ENCODE data around the gene VTCN1.
"Not testable (repeated sequence)": the region's sequence is repeated elsewhere in the genome, so short reads cannot be mapped to it uniquely, and the experiment has no call there.

The VTCN1 gene

DNA sequence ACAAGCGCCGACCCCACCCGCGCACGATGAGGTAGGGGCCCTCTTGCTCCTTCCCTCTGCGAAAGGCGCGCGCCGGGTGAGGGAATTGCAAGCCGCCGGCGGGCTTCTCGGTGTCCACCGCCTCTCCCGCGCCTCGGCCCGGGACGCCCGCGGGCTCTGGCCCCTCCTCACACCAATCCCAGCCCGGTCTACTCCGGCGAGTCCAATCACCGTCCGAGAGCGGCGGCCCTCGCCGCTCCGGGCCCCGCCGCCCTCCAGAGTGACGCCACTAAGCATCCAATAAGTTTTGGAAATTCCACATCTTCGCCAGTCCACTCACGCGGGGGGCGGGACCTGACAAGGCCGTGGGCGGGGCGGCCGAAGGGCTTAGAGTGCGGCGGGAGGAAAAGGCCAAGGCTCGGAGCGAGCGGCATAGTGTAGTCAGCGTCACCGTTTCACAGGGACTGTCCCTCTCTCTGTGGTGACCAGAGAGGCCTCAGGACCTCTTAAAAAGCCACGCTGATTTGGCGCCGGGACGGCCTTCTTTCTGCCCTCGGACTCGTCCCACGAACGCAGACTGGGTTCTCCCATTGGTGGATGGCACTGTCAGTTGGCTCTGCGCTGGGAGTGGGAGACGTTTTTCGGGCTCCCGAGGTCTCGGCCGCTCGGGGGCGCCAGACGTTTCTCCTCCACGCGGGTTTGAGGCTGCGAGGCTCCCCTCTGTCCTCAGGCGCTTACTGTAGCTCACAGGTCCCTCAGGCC is 89.0 kb downstream of the VTCN1 start, which contains the start of gene TRIM45:
TRIM45 (minus strand) TSS at position 161 of the 741 bp plus-strand sequence. CDS start 548 bp downstream, outside the sequence.
- Histone ChIP-seq H2BK5ac (ENCODE audit: low read depth, low read length, poor library complexity) (peak within 1 kb of the TSS; percentile 96), H3K14ac (ENCODE audit: low read length) (peak within 1 kb of the TSS; percentile 81), H2BK120ac (ENCODE audit: insufficient read depth, low read length, poor library complexity) (peak within 1 kb of the TSS; percentile 96), H3K4me1 (ENCODE audit: control insufficient read depth in 1 of 2, insufficient read depth in 2 of 2, low read length in 2 of 2) (peaks cover 21 to 28% of the 10 kb centered on the region in 2 experiments), H3K23ac (ENCODE audit: low read length) (no peak within 1 kb of the TSS), H2AK5ac (ENCODE audit: low read length) (peak within 1 kb of the TSS; percentile 82), H3K79me2 (ENCODE audit: control insufficient read depth, insufficient read depth, low read length, poor library complexity) (peaks cover 12% of the 10 kb centered on the region), H3K27ac (ENCODE audit: low read depth, low read length) (peak within 1 kb of the TSS; percentile 96), H4K12ac (ENCODE audit: low read depth, low read length) (peak within 1 kb of the TSS; percentile 93), H3K4me2 (ENCODE audit: low read length) (peak within 1 kb of the TSS; percentile 89), H3K9me3 (ENCODE audit: insufficient read depth, low read depth, low read length) (no peaks in the 10 kb centered on the region), H4K91ac (ENCODE audit: low read depth, low read length) (peak within 1 kb of the TSS; percentile 93), H3K4ac (ENCODE audit: low read depth, low read length) (peak within 1 kb of the TSS; percentile 84), H4K8ac (ENCODE audit: low read depth, low read length) (peak within 1 kb of the TSS; percentile 93), H3K9ac (ENCODE audit: low read length) (peak within 1 kb of the TSS; percentile 90), H3K79me1 (ENCODE audit: low read length) (peaks cover 21% of the 10 kb centered on the region), H3K36me3 (ENCODE audit: control insufficient read depth in 1 of 2, insufficient read depth in 2 of 2, low read length in 2 of 2) (peaks cover 9 to 12% of the 10 kb centered on the region in 2 experiments), H3K27me3 (ENCODE audit: insufficient read depth, low read length) (no peaks in the 10 kb centered on the region), H2AFZ (ENCODE audit: insufficient read depth, low read length, poor library complexity) (peak within 1 kb of the TSS; percentile 84), H3K4me3 (ENCODE audit: low read depth, low read length) (peak within 1 kb of the TSS; percentile 82), H3K18ac (ENCODE audit: low read length) (peak within 1 kb of the TSS; percentile 95), H2BK12ac (ENCODE audit: low read length) (peak within 1 kb of the TSS; percentile 93)
- WGBS (ENCODE audit: extremely low coverage, insufficient coverage, insufficient read length), result no CpG with 5 or more reads among the region's 71 CpGs
- DNase-seq, result peak; percentile 97 to 99

DNA sequence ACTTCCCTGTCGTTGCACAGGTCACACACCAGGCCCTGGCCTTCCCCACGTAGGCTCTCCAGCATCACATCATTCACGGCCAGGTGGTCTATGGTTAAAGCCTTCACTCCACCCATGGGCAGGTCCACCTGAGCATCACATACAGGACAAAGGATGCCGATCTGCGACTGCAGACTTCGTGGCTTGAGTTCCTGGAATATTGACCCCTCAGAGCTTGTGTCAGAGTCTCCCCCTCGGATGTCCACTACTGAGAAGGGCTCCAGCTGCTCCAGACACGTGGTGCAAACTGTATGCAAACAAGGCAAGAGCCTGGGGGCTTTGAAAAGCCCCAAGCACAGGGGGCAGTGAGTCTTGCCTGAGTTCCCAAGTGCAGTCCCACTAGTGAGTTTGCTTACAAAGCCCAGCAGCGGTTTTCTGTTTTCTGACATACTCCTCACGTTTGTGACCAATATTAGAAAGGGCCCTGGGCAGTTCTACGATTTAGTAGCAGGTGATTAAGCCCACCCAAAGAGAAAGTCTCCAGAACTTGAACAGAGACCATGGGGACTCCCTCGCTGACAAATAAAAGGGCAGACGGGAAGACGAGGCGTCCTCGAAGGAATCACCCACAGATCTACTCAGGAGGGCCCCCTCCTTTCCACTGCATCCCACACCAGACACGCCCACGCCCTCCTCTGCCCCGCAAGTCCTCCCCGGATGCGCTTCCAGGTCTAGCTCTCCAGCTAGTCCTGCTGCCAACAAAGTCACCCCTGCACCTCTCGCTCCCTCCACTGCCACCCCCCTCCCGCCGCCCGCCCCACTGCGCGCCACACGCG is 89.7 kb downstream of the VTCN1 start:
- peak overlapping the region; percentile 93 for H4K12ac ChIP-seq (ENCODE audit: low read depth, low read length)
- peak overlapping the region; percentile 83 for H3K18ac ChIP-seq (ENCODE audit: low read length)
- H3K9me3 ChIP-seq (ENCODE audit: insufficient read depth, low read depth, low read length), result no peaks in the 10 kb centered on the region
- peaks cover 22 to 28% of the 10 kb centered on the region in 2 experiments for H3K4me1 ChIP-seq (ENCODE audit: control insufficient read depth in 1 of 2, insufficient read depth in 2 of 2, low read length in 2 of 2)
- no peak overlapping the region for H3K23ac ChIP-seq (ENCODE audit: low read length)
- H3K4ac ChIP-seq (ENCODE audit: low read depth, low read length), result peak overlapping the region; percentile 84
- H2BK12ac ChIP-seq (ENCODE audit: low read length), result peak overlapping the region; percentile 93
- H3K9ac ChIP-seq (ENCODE audit: low read length), result peak overlapping the region; percentile 66
- H3K4me3 ChIP-seq (ENCODE audit: low read depth, low read length), result peak overlapping the region; percentile 82
- peak in 1 of 2 donors; percentile 15 for DNase-seq
- H3K27ac ChIP-seq (ENCODE audit: low read depth, low read length), result peak overlapping the region; percentile 96
- H4K91ac ChIP-seq (ENCODE audit: low read depth, low read length), result peak overlapping the region; percentile 84
- H3K27me3 ChIP-seq (ENCODE audit: insufficient read depth, low read length), result no peaks in the 10 kb centered on the region
- peak overlapping the region; percentile 76 for H4K8ac ChIP-seq (ENCODE audit: low read depth, low read length)
- H2BK5ac ChIP-seq (ENCODE audit: low read depth, low read length, poor library complexity), result peak overlapping the region; percentile 71
- peak overlapping the region; percentile 82 for H2AK5ac ChIP-seq (ENCODE audit: low read length)
- peak overlapping the region; percentile 84 for H2AFZ ChIP-seq (ENCODE audit: insufficient read depth, low read length, poor library complexity)
- H2BK120ac ChIP-seq (ENCODE audit: insufficient read depth, low read length, poor library complexity), result peak overlapping the region; percentile 89
- peaks cover 12% of the 10 kb centered on the region for H3K79me2 ChIP-seq (ENCODE audit: control insufficient read depth, insufficient read depth, low read length, poor library complexity)
- peak overlapping the region; percentile 81 for H3K14ac ChIP-seq (ENCODE audit: low read length)
- H3K4me2 ChIP-seq (ENCODE audit: low read length), result peak overlapping the region; percentile 89
- no CpG with 5 or more reads among the region's 29 CpGs for WGBS (ENCODE audit: extremely low coverage, insufficient coverage, insufficient read length)
- H3K36me3 ChIP-seq (ENCODE audit: control insufficient read depth in 1 of 2, insufficient read depth in 2 of 2, low read length in 2 of 2), result peaks cover 9 to 16% of the 10 kb centered on the region in 2 experiments
- H3K79me1 ChIP-seq (ENCODE audit: low read length), result peaks cover 21% of the 10 kb centered on the region

DNA sequence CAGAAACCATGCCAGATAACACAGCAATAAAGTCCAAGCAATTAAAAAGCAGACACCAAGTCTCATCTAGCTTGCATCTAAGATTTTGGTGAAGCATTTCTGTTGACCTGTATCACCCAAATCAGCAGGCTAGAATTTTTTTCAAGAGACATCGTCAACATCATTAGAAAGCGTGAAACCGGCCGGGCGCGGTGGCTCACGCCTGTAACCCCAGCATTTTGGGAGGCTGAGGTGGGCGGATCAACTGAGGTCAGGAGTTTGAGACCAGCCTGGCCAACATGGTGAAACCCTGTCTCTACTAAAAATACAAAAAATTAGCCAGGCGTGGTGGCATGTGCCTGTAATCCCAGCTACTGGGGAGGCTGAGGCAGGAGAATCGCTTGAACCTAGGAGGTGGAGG is 91.6 kb downstream of the VTCN1 start:
- not testable (repeated sequence) for H3K4ac ChIP-seq (ENCODE audit: low read depth, low read length); H4K12ac ChIP-seq (ENCODE audit: low read depth, low read length); H3K4me2 ChIP-seq (ENCODE audit: low read length); DNase-seq; H3K27me3 ChIP-seq (ENCODE audit: insufficient read depth, low read length); H2BK5ac ChIP-seq (ENCODE audit: low read depth, low read length, poor library complexity); H4K8ac ChIP-seq (ENCODE audit: low read depth, low read length); H2BK12ac ChIP-seq (ENCODE audit: low read length); H3K9ac ChIP-seq (ENCODE audit: low read length); H4K91ac ChIP-seq (ENCODE audit: low read depth, low read length); H3K14ac ChIP-seq (ENCODE audit: low read length); H3K4me3 ChIP-seq (ENCODE audit: low read depth, low read length); H2BK120ac ChIP-seq (ENCODE audit: insufficient read depth, low read length, poor library complexity); H3K27ac ChIP-seq (ENCODE audit: low read depth, low read length); H3K18ac ChIP-seq (ENCODE audit: low read length); H3K23ac ChIP-seq (ENCODE audit: low read length); H3K9me3 ChIP-seq (ENCODE audit: insufficient read depth, low read depth, low read length); H2AFZ ChIP-seq (ENCODE audit: insufficient read depth, low read length, poor library complexity); H2AK5ac ChIP-seq (ENCODE audit: low read length)
- Histone ChIP-seq H3K79me2 (ENCODE audit: control insufficient read depth, insufficient read depth, low read length, poor library complexity) (peaks cover 12% of the 10 kb centered on the region), H3K79me1 (ENCODE audit: low read length) (peaks cover 18% of the 10 kb centered on the region), H3K36me3 (ENCODE audit: control insufficient read depth in 1 of 2, insufficient read depth in 2 of 2, low read length in 2 of 2) (peaks cover 11 to 17% of the 10 kb centered on the region in 2 experiments), H3K4me1 (ENCODE audit: control insufficient read depth in 1 of 2, insufficient read depth in 2 of 2, low read length in 2 of 2) (peaks cover 22 to 28% of the 10 kb centered on the region in 2 experiments)
- WGBS (ENCODE audit: extremely low coverage, insufficient coverage, insufficient read length), result no CpG with 5 or more reads among the region's 10 CpGs

DNA sequence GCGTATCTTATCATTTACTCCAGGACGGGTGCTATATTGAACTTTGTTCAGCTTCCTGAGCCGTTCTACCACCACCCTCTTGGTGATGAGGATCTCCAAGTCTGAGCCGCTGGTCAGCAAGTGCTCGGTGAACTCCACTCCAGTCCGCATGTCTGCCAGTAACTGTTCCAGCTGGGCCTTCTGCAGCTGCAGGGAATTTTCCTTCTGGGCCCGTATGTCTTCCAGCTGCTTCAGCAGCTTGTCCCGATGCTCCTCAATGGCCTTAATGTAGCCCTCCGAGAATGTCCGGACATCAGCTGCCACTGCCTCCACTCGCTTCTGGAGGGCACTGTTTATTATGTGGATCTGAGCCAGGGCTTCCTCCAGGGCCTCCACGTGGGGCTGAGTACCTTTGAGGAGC is 92.6 kb downstream of the VTCN1 start:
- no peaks in the 10 kb centered on the region for H3K9me3 ChIP-seq (ENCODE audit: insufficient read depth, low read depth, low read length)
- WGBS (ENCODE audit: extremely low coverage, insufficient coverage, insufficient read length), result no CpG with 5 or more reads among the region's 12 CpGs
- no peak overlapping the region for H4K8ac ChIP-seq (ENCODE audit: low read depth, low read length)
- no peak overlapping the region for H3K18ac ChIP-seq (ENCODE audit: low read length)
- H3K14ac ChIP-seq (ENCODE audit: low read length), result no peak overlapping the region
- no peak overlapping the region for H2AFZ ChIP-seq (ENCODE audit: insufficient read depth, low read length, poor library complexity)
- H3K27me3 ChIP-seq (ENCODE audit: insufficient read depth, low read length), result no peaks in the 10 kb centered on the region
- H3K27ac ChIP-seq (ENCODE audit: low read depth, low read length), result no peak overlapping the region
- H2BK5ac ChIP-seq (ENCODE audit: low read depth, low read length, poor library complexity), result no peak overlapping the region
- H4K12ac ChIP-seq (ENCODE audit: low read depth, low read length), result no peak overlapping the region
- H4K91ac ChIP-seq (ENCODE audit: low read depth, low read length), result no peak overlapping the region
- no peak overlapping the region for H3K4me3 ChIP-seq (ENCODE audit: low read depth, low read length)
- H3K9ac ChIP-seq (ENCODE audit: low read length), result no peak overlapping the region
- H2BK120ac ChIP-seq (ENCODE audit: insufficient read depth, low read length, poor library complexity), result no peak overlapping the region
- H3K36me3 ChIP-seq (ENCODE audit: control insufficient read depth in 1 of 2, insufficient read depth in 2 of 2, low read length in 2 of 2), result peaks cover 16 to 23% of the 10 kb centered on the region in 2 experiments
- H2AK5ac ChIP-seq (ENCODE audit: low read length), result no peak overlapping the region
- H3K4ac ChIP-seq (ENCODE audit: low read depth, low read length), result no peak overlapping the region
- peaks cover 22 to 28% of the 10 kb centered on the region in 2 experiments for H3K4me1 ChIP-seq (ENCODE audit: control insufficient read depth in 1 of 2, insufficient read depth in 2 of 2, low read length in 2 of 2)
- peak; percentile 70 to 77 for DNase-seq
- H3K23ac ChIP-seq (ENCODE audit: low read length), result no peak overlapping the region
- peaks cover 18% of the 10 kb centered on the region for H3K79me1 ChIP-seq (ENCODE audit: low read length)
- no peak overlapping the region for H2BK12ac ChIP-seq (ENCODE audit: low read length)
- H3K4me2 ChIP-seq (ENCODE audit: low read length), result no peak overlapping the region
- H3K79me2 ChIP-seq (ENCODE audit: control insufficient read depth, insufficient read depth, low read length, poor library complexity), result peaks cover 12% of the 10 kb centered on the region

All from trophoblast cell (in vitro differentiated cells and primary cell).